Upper lobe of right lung (tissue), 1 donor: ENCODE data around the gene PMEPA1. TPM values are rescaled to one million over a fixed set of nuclear protein-coding genes. Genes with fewer than 3 reads are reported as not detected.

Experiments used
- ATAC-seq: fragments of 200-7000 bp; cut with Tn5 transposase; one replicate; pipeline ENCODE4 v1.9.1; 2020; ENCODE audit warnings: mild to moderate bottlenecking, moderate library complexity
- DNase-seq: peaks from one replicate; pipeline ENCODE4 v3.0.0-alpha.2; 2020
- H3K27ac ChIP-seq: fragments of 200-600 bp; one replicate; pipeline ENCODE4 v1.8.0; 2022
- H3K27me3 ChIP-seq: fragments of 200-600 bp; one replicate; pipeline ENCODE4 v1.8.0; 2022; ENCODE audit warnings: mild to moderate bottlenecking
- H3K36me3 ChIP-seq: fragments of 200-600 bp; one replicate; pipeline ENCODE4 v1.8.0; 2022
- H3K4me1 ChIP-seq: fragments of 200-600 bp; one replicate; pipeline ENCODE4 v1.8.0; 2022
- H3K4me3 ChIP-seq: fragments of 200-600 bp; one replicate; pipeline ENCODE4 v1.8.0; 2022; ENCODE audit warnings: mild to moderate bottlenecking
- H3K9me3 ChIP-seq: fragments of 200-600 bp; one replicate; pipeline ENCODE4 v1.8.0; 2022
- intact Hi-C: fragments of 100-400 bp; cut with DNase I; formaldehyde crosslinking; loops from one replicate; pipeline ENCODE4 v1.11.0; 2022
- total RNA-seq: library from RNA; stranded (reverse); fragmentation: NEBNext Ultra II Directional; extraction: Animal tissue kit (Norgen Biotek cat#: 25700); gene quantifications from one replicate; pipeline ENCODE4 v1.2.1, GENCODE V29; 2021
- TF ChIP-seq, protein P1 (sequence below): fragments of 200-600 bp; IDR thresholded peaks from one replicate; pipeline ENCODE4 v1.8.0; 2022; ENCODE audit warnings: antibody characterized with exemption
- donor health status: DM: no; HTN: yes; CAD: no; lungs with severe emphysema.

Gene PMEPA1
- total RNA-seq, 1 donor from 2014 or later = 49.1 TPM

DNA sequence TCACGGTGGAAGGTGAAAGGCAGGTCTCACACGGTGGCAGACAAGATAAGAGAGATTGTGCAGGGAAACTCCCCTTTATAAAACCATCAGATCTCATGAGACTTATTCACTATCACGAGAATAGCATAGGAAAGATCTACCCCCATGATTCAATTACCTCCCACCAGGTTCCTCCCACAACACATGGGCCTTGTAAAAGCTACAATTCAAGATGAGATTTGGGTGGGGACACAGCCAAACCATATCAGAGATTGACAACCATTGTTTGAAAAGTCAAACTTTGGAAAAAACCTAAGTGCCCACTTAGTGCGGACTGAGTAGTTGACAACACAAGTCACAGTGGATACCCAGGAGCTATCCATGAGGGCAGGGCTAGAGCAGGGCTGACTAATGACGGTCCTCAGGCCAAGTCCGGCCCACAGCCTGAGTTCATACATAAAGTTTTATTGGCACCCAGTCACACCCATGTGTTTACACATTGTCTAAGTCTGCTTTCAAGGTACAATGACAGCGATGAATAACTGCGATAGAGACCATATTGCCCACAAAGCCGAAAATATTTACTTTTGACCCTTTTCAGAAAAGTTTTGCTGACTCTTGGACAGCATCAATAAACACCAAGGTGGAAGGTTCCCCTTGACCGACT is 33.8 kb upstream of the PMEPA1 start:
- DNase-seq (no peak), ATAC-seq (no peak)
- no peak overlapping the region for H3K27ac ChIP-seq
- H3K4me3 ChIP-seq = no peak overlapping the region
- no peaks in the 10 kb centered on the region for H3K36me3 ChIP-seq
- peaks cover 10% of the 10 kb centered on the region for H3K4me1 ChIP-seq
- TF ChIP-seq, protein P1, sequence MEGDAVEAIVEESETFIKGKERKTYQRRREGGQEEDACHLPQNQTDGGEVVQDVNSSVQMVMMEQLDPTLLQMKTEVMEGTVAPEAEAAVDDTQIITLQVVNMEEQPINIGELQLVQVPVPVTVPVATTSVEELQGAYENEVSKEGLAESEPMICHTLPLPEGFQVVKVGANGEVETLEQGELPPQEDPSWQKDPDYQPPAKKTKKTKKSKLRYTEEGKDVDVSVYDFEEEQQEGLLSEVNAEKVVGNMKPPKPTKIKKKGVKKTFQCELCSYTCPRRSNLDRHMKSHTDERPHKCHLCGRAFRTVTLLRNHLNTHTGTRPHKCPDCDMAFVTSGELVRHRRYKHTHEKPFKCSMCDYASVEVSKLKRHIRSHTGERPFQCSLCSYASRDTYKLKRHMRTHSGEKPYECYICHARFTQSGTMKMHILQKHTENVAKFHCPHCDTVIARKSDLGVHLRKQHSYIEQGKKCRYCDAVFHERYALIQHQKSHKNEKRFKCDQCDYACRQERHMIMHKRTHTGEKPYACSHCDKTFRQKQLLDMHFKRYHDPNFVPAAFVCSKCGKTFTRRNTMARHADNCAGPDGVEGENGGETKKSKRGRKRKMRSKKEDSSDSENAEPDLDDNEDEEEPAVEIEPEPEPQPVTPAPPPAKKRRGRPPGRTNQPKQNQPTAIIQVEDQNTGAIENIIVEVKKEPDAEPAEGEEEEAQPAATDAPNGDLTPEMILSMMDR = no peak
- intact Hi-C loops = no loop called here
- no peaks in the 10 kb centered on the region for H3K9me3 ChIP-seq
- no peaks in the 10 kb centered on the region for H3K27me3 ChIP-seq

DNA sequence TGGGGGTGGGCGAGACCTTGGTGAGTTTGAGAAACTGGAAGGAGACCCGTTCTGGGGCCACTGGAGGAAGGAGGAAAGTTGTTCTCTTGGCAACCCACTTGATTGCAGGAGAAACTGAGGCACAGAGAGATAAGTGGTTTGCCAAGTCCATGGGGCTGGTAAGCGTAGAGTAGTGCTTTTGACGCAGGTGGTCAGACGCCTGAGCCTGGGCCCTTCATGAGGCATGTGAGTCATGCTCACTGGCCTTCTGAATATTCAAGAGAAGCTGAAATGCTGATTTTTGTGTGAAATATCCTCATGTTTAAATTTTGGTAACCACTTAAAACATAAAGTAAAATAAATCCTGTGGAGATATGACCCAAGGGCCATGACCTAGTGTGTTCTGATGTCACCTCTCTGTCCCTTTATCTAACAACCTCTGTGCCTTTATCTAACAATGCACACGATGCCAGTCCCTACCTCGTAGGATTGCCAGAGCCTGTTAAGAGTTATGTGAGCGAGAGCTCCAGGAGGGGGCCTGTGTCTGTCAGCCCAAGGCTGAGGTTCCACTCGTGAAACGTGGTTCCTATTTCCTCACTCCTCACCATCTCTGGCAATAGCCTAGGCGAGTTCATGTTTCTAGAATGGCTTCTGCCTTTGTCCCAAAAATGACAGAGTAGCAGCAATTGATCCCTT is 32.8 kb upstream of the PMEPA1 start:
- ATAC-seq (no peak), DNase-seq (no peak)
- no peaks in the 10 kb centered on the region for H3K36me3 ChIP-seq
- no peak overlapping the region for H3K27ac ChIP-seq
- H3K9me3 ChIP-seq = no peaks in the 10 kb centered on the region
- peaks cover 2% of the 10 kb centered on the region for H3K4me1 ChIP-seq
- TF ChIP-seq, protein P1 = no peak
- H3K4me3 ChIP-seq = no peak overlapping the region
- no peaks in the 10 kb centered on the region for H3K27me3 ChIP-seq
- intact Hi-C loops = no loop called here

DNA sequence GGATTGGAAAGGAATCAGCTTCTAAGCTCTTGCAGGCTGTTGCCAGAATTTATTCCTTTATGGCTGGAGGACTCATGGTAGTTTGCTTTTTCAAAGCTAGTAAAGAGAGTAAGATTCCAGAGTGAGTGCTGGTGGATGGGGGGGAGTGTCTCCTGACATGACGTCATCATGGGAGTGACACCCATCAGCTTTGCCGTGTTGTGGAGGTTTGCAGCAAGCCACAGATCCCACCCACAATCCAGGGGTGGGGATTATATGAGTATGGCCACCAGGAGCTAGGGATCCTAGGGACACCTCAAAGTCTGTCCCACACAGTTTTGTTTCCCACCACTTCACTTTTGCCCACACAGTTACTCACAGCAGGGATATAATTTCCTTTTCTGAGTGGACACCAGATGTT is 28.7 kb upstream of the PMEPA1 start:
- no peaks in the 10 kb centered on the region for H3K27me3 ChIP-seq
- ATAC-seq (no peak), DNase-seq (no peak)
- H3K4me1 ChIP-seq = no peaks in the 10 kb centered on the region
- no peak overlapping the region for H3K4me3 ChIP-seq
- intact Hi-C loops = no loop called here
- no peaks in the 10 kb centered on the region for H3K9me3 ChIP-seq
- no peaks in the 10 kb centered on the region for H3K36me3 ChIP-seq
- no peak overlapping the region for H3K27ac ChIP-seq
- TF ChIP-seq, protein P1 = no peak

DNA sequence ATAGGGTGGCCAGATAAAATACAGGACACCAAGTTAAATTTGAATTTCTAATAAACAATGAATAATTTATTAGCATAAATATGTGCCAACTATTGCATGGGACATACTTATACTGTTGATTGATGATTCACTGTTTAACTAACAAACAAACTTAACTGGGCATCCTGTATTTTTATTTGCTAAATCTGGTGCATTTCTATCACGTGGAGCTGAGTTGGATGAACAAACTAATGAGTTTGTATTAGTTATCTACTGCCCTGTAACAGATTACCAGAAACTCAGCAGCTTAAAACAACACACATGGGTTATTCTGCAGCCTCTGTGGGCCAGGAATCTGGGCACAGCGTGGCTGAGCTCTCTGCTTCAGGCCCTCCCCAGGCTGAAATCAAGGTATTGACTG is 28.2 kb upstream of the PMEPA1 start:
- no peaks in the 10 kb centered on the region for H3K9me3 ChIP-seq
- no peaks in the 10 kb centered on the region for H3K36me3 ChIP-seq
- ATAC-seq (no peak), DNase-seq (no peak)
- intact Hi-C loops = no loop called here
- no peak overlapping the region for H3K4me3 ChIP-seq
- no peaks in the 10 kb centered on the region for H3K4me1 ChIP-seq
- H3K27me3 ChIP-seq = no peaks in the 10 kb centered on the region
- TF ChIP-seq, protein P1 = no peak
- H3K27ac ChIP-seq = no peak overlapping the region

DNA sequence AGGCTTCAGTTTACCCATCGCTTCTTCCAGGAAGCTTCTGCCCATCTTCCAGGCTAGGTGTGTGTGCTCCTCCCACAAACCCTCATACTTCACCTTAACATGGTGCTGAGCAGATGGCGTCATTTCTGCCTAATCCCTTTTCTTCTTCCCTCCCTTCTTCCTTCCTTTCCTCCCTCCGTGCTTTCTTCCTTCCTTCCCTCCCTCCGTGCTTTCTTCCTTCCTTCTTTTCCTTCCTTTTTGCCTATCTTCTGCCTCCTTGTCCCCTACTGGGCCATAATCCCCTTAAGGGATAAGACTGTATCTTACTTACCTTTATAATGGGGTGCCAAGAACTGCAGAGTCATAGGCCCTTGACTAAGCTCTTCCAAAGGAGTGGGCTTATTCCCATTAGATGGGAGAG is 27.5 kb upstream of the PMEPA1 start:
- no peak overlapping the region for H3K4me3 ChIP-seq
- H3K9me3 ChIP-seq = no peaks in the 10 kb centered on the region
- ATAC-seq (no peak), DNase-seq (no peak)
- no peaks in the 10 kb centered on the region for H3K27me3 ChIP-seq
- TF ChIP-seq, protein P1 = no peak
- intact Hi-C loops = no loop called here
- no peaks in the 10 kb centered on the region for H3K36me3 ChIP-seq
- H3K4me1 ChIP-seq = no peaks in the 10 kb centered on the region
- no peak overlapping the region for H3K27ac ChIP-seq
